ENCODE results near the gene ATAD3B. TPM values are rescaled to one million over a fixed set of nuclear protein-coding genes. Genes with fewer than 3 reads are reported as not detected.
"Not testable (repeated sequence)": the region's sequence is repeated elsewhere in the genome, so short reads cannot be mapped to it uniquely, and the experiment has no call there.

The ATAD3B gene
- total and polyA plus RNA-seq, 2 experiments from 2014 or later, result 11.6 to 20.2 TPM

GRCh38 chr1:1470626-1471388 is 758 bp upstream of the ATAD3B start:
- no peak for DNase-seq
- H3K9me2 ChIP-seq (ENCODE audit: insufficient read depth), result no peaks in the 10 kb centered on the region
- H3K27me3 ChIP-seq (replicated peaks; ENCODE audit: insufficient read depth), result no peaks in the 10 kb centered on the region
- H3K36me3 ChIP-seq (ENCODE audit: low read depth), result no peaks in the 10 kb centered on the region
- H4K20me1 ChIP-seq (ENCODE audit: insufficient read depth), result no peaks in the 10 kb centered on the region
- H3K9me3 ChIP-seq (ENCODE audit: low read depth), result no peaks in the 10 kb centered on the region
- peak overlapping the region; percentile 95 for H3K4me3 ChIP-seq
- H3K9ac ChIP-seq, result peak overlapping the region; percentile 86
- H3K79me2 ChIP-seq (ENCODE audit: insufficient read depth), result peaks cover 42% of the 10 kb centered on the region
- peak overlapping the region; percentile 94 for H2AFZ ChIP-seq
- WGBS, 2 experiments (ENCODE audit: low coverage in 1 of 2, low lambda C conversion rate in 2 of 2, missing lambda C conversion rate in 2 of 2), result 24% methylated on average over 15 to 16 of the region's 16 CpGs
- peaks cover 13% of the 10 kb centered on the region for H3F3A ChIP-seq (ENCODE audit: insufficient read depth)
- no peak for TF ChIP-seq EZH2 (IDR thresholded peaks at IDR 0.05; ENCODE audit: insufficient read depth, poor library complexity, severe bottlenecking)
- no peak for TF ChIP-seq EZH2phosphoT487 (IDR thresholded peaks at IDR 0.05; ENCODE audit: insufficient read depth, low read depth)
- H3K27ac ChIP-seq, result peak overlapping the region; percentile 83
- in situ Hi-C loops (cut with MboI), result no loop called here
- H3K4me2 ChIP-seq (ENCODE audit: unreplicated experiment), result peak overlapping the region; percentile 98
- H3K4me1 ChIP-seq (ENCODE audit: insufficient read depth), result peaks cover 5% of the 10 kb centered on the region; the same call in 1 of the 2 replicates

GRCh38 chr1:1472053-1472876 is 700 bp downstream of the ATAD3B start:
- H3K9me3 ChIP-seq (ENCODE audit: low read depth); H2AFZ ChIP-seq; H3K4me1 ChIP-seq (ENCODE audit: insufficient read depth); in situ Hi-C loops (cut with MboI); H3K27me3 ChIP-seq (replicated peaks; ENCODE audit: insufficient read depth); H4K20me1 ChIP-seq (ENCODE audit: insufficient read depth); H3K9me2 ChIP-seq (ENCODE audit: insufficient read depth); H3K36me3 ChIP-seq (ENCODE audit: low read depth): not testable (repeated sequence)
- 0 to 1% methylated on average over 21 to 33 of the region's 65 CpGs for WGBS, 2 experiments (ENCODE audit: low coverage in 1 of 2, low lambda C conversion rate in 2 of 2, missing lambda C conversion rate in 2 of 2)
- Histone ChIP-seq H3F3A (ENCODE audit: insufficient read depth) (peaks cover 13% of the 10 kb centered on the region), H3K27ac (peak overlapping the region; percentile 83), H3K79me2 (ENCODE audit: insufficient read depth) (peaks cover 56% of the 10 kb centered on the region), H3K4me3 (peak overlapping the region; percentile 95), H3K9ac (peak overlapping the region; percentile 86), H3K4me2 (ENCODE audit: unreplicated experiment) (peak overlapping the region; percentile 90)
- DNase-seq, result peak; percentile 36

GRCh38 chr1:1476011-1476410 is 4.4 kb downstream of the ATAD3B start:
- H3K27me3 ChIP-seq (replicated peaks; ENCODE audit: insufficient read depth); H3K36me3 ChIP-seq (ENCODE audit: low read depth); DNase-seq; H3K4me1 ChIP-seq (ENCODE audit: insufficient read depth); H4K20me1 ChIP-seq (ENCODE audit: insufficient read depth); in situ Hi-C loops (cut with MboI); H3K9me3 ChIP-seq (ENCODE audit: low read depth); H3K27ac ChIP-seq; H3K4me2 ChIP-seq (ENCODE audit: unreplicated experiment); H3K9ac ChIP-seq; H3K4me3 ChIP-seq; H2AFZ ChIP-seq; H3K9me2 ChIP-seq (ENCODE audit: insufficient read depth): not testable (repeated sequence)
- H3K79me2 ChIP-seq (ENCODE audit: insufficient read depth), result peaks cover 76% of the 10 kb centered on the region
- WGBS, 2 experiments (ENCODE audit: low coverage in 1 of 2, low lambda C conversion rate in 2 of 2, missing lambda C conversion rate in 2 of 2), result 88 to 93% methylated on average over 12 to 14 of the region's 17 CpGs
- peaks cover 12% of the 10 kb centered on the region for H3F3A ChIP-seq (ENCODE audit: insufficient read depth)

GRCh38 chr1:1477206-1477605 is 5.6 kb downstream of the ATAD3B start:
- Histone ChIP-seq H3K9me2 (ENCODE audit: insufficient read depth) (no peaks in the 10 kb centered on the region), H3K79me2 (ENCODE audit: insufficient read depth) (peaks cover 74% of the 10 kb centered on the region), H3F3A (ENCODE audit: insufficient read depth) (peaks cover 10% of the 10 kb centered on the region; the same call in 1 of the 2 replicates), H3K9me3 (ENCODE audit: low read depth) (no peaks in the 10 kb centered on the region), H3K4me3 (no peak overlapping the region), H3K9ac (no peak overlapping the region), H2AFZ (no peak overlapping the region), H3K27me3 (replicated peaks; ENCODE audit: insufficient read depth) (no peaks in the 10 kb centered on the region), H3K36me3 (ENCODE audit: low read depth) (peaks cover 6% of the 10 kb centered on the region; the same call in 1 of the 2 replicates), H4K20me1 (ENCODE audit: insufficient read depth) (no peaks in the 10 kb centered on the region), H3K27ac (no peak overlapping the region), H3K4me1 (ENCODE audit: insufficient read depth) (no peaks in the 10 kb centered on the region), H3K4me2 (ENCODE audit: unreplicated experiment) (no peak overlapping the region)
- DNase-seq, result no peak
- TF ChIP-seq EZH2phosphoT487 (IDR thresholded peaks at IDR 0.05; ENCODE audit: insufficient read depth, low read depth), result no peak
- WGBS, 2 experiments (ENCODE audit: low coverage in 1 of 2, low lambda C conversion rate in 2 of 2, missing lambda C conversion rate in 2 of 2), result 98 to 99% methylated on average over 15 to 22 of the region's 22 CpGs
- in situ Hi-C loops (cut with MboI), result no loop called here
